K562 (cell line): ENCODE data around the gene SLC38A7. TPM values are rescaled to one million over a fixed set of nuclear protein-coding genes. Genes with fewer than 3 reads are reported as not detected.

Experiments
- ATAC-seq: fragments of 200-7000 bp; cut with Tn5 transposase; 3 replicates; pipeline ENCODE4 v1.9.1; 2020; ENCODE audit warnings: moderate library complexity
- BruUV-seq: library from RNA; stranded (reverse); fragments of 400-500 nt; replicated peaks from 2 replicates; lab custom pipeline; 2021; lab: Mats Ljungman, UMichigan
- CTCF ChIA-PET: fragments of 300-600 bp; formaldehyde crosslinking; extraction: SDS; loops from one replicate; lab custom pipeline; 2021; ENCODE audit warnings: low intra/inter-chr PET ratio; lab: Yijun Ruan, JAX
- POLR2A ChIA-PET: fragments of 300-600, 350-650 bp; sonication (Branson Sonifier 250); formaldehyde crosslinking; extraction: SDS; loops from one replicate; lab custom pipeline; 2021; ENCODE audit warnings: antibody characterized with exemption, inconsistent platforms; lab: Yijun Ruan, JAX
- DNase-seq, 4 experiments: peaks; one replicate each; pipeline versions ENCODE4 v3.0.0 to v3.0.0-alpha.2; 2011 to 2018; ENCODE audit warnings: low spot score in 3 of 4, mixed read lengths in 3 of 4; ENCODE audit errors: extremely low read depth in 1 of 4
- FAIRE-seq: peaks from 2 replicates; lab custom pipeline; 2011; peaks lifted over from hg19 to GRCh38; lab: Jason Lieb, UNC
- H2AFZ ChIP-seq: 2 replicates; pipeline ENCODE4 v1.6.0; 2011; ENCODE audit warnings: low read depth, low read length, control low read depth, inconsistent platforms
- H3K27ac ChIP-seq: fragments of 200-600 bp; 3 replicates; pipeline ENCODE4 v1.8.0; 2011; ENCODE audit warnings: low read depth, mild to moderate bottlenecking, control low read depth, inconsistent platforms, low read length, moderate library complexity, mixed read lengths; ENCODE audit errors: extremely low read depth
- H3K27me3 ChIP-seq, 2 experiments: fragments of 300-600 bp in 1 of 2; 2 replicates in 1 of 2; 3 replicates in 1 of 2; pipeline versions ENCODE4 v1.6.0 to v1.8.0; 2011; ENCODE audit warnings: inconsistent platforms in 2 of 2, low read length in 2 of 2, mild to moderate bottlenecking in 1 of 2, mixed read lengths in 1 of 2, moderate library complexity in 1 of 2; ENCODE audit not compliant: control insufficient read depth in 2 of 2, insufficient read depth in 2 of 2
- H3K36me3 ChIP-seq: fragments of 300-600 bp; 3 replicates; pipeline ENCODE4 v1.8.0; 2011; ENCODE audit warnings: mild to moderate bottlenecking, low read length, inconsistent platforms; ENCODE audit not compliant: control insufficient read depth, insufficient read depth
- H3K4me1 ChIP-seq, 2 experiments: fragments of 200-600 bp in 1 of 2; replicated peaks in 1 of 2; 2 replicates in 1 of 2; 3 replicates in 1 of 2; pipeline versions ENCODE4 v1.5.1 to v1.8.0; 2011; ENCODE audit warnings: inconsistent platforms in 2 of 2, low read length in 2 of 2, mild to moderate bottlenecking in 1 of 2, mixed read lengths in 1 of 2, moderate library complexity in 1 of 2; ENCODE audit not compliant: control insufficient read depth in 2 of 2, insufficient read depth in 2 of 2
- H3K4me2 ChIP-seq: 2 replicates; pipeline ENCODE4 v1.6.1; 2011; ENCODE audit warnings: low read length, control low read depth, inconsistent platforms, mixed read lengths; ENCODE audit not compliant: insufficient read depth
- H3K4me3 ChIP-seq: fragments of 200-600 bp; sonication (generic), shearing (Covaris generic); 2 replicates; pipeline ENCODE4 v1.5.1; 2016; ENCODE audit warnings: control low read depth, inconsistent platforms
- H3K79me2 ChIP-seq: fragments of 200-600 bp; 3 replicates; pipeline ENCODE4 v1.8.0; 2011; ENCODE audit warnings: low read length, inconsistent platforms; ENCODE audit not compliant: control insufficient read depth, insufficient read depth
- H3K9ac ChIP-seq, 2 experiments: 2 replicates each; pipeline versions ENCODE4 v1.6.0 to v1.6.1; 2011; ENCODE audit warnings: low read depth in 2 of 2, low read length in 2 of 2, control low read depth in 1 of 2, inconsistent platforms in 1 of 2, mild to moderate bottlenecking in 1 of 2, mixed read lengths in 1 of 2; ENCODE audit not compliant: insufficient read depth in 1 of 2
- H3K9me1 ChIP-seq: one replicate; pipeline ENCODE4 v1.6.0; 2011; ENCODE audit warnings: inconsistent platforms, mild to moderate bottlenecking, low read length, moderate library complexity; ENCODE audit not compliant: control insufficient read depth, insufficient read depth
- H3K9me3 ChIP-seq: replicated peaks from 2 replicates; pipeline ENCODE4 v1.5.1; 2011; ENCODE audit warnings: low read depth, low read length, inconsistent platforms; ENCODE audit not compliant: control insufficient read depth, insufficient read depth
- H4K20me1 ChIP-seq: replicated peaks from 2 replicates; pipeline ENCODE4 v1.6.1; 2011; ENCODE audit warnings: low read length, inconsistent platforms, mixed read lengths; ENCODE audit not compliant: control insufficient read depth, insufficient read depth
- CREBBP ChIP-seq: IDR thresholded peaks from one replicate; pipeline ENCODE4 v1.6.1; 2012; ENCODE audit warnings: low read depth, mild to moderate bottlenecking, control low read depth, inconsistent platforms, low read length
- HDAC1 ChIP-seq, 2 experiments: fragments of 450-650 bp; IDR thresholded peaks; 2 replicates each; pipeline ENCODE4 v1.6.1; 2016 to 2017; ENCODE audit warnings: inconsistent platforms in 1 of 2, mild to moderate bottlenecking in 1 of 2, moderate library complexity in 1 of 2
- KAT2B ChIP-seq: IDR thresholded peaks from one replicate; pipeline ENCODE4 v1.6.1; 2012; ENCODE audit warnings: low read depth, mild to moderate bottlenecking, control low read depth, inconsistent platforms, low read length, moderate library complexity
- KHSRP ChIP-seq: fragments of 450-650 bp; IDR thresholded peaks from 2 replicates; pipeline ENCODE4 v1.6.1; 2017
- KLF1 ChIP-seq: fragments of 450-650 bp; IDR thresholded peaks from 2 replicates; pipeline ENCODE4 v1.6.1; 2016; ENCODE audit warnings: missing genetic modification characterization, missing compliant biosample characterization
- POLR2G ChIP-seq: fragments of 200-400 bp; formaldehyde crosslinking; IDR thresholded peaks from 2 replicates; pipeline ENCODE4 v1.6.1; 2017; ENCODE audit warnings: low read depth, mild to moderate bottlenecking, antibody characterized with exemption, low read length, moderate library complexity
- THRAP3 ChIP-seq: fragments of 450-650 bp; IDR thresholded peaks from 2 replicates; pipeline ENCODE4 v1.6.1; 2016; ENCODE audit warnings: mild to moderate bottlenecking, inconsistent platforms, borderline replicate concordance
- VEZF1 ChIP-seq: fragments of 200-800 bp; sonication (Bioruptor generic); IDR thresholded peaks from 2 replicates; pipeline ENCODE4 v1.6.1; 2017; ENCODE audit warnings: missing genetic modification characterization, missing compliant biosample characterization
- ZNF79 ChIP-seq: fragments of 250-450 bp; sonication (Bioruptor Pico); IDR thresholded peaks from 2 replicates; pipeline ENCODE4 v1.4.0; 2020; ENCODE audit warnings: low read depth, mild to moderate bottlenecking, moderate library complexity
- WGBS: fragments of 100-300 bp; shearing (Covaris generic); methylation state at CpG from one replicate; pipeline ENCODE4 v1.1.6; 2016; ENCODE audit warnings: low coverage, mixed read lengths; ENCODE audit not compliant: insufficient coverage; ENCODE audit errors: missing lambda C conversion rate; 5-methylcytosine and 5-hydroxymethylcytosine counted together
- in situ Hi-C: fragments of 300-500 bp; cut with MboI; formaldehyde crosslinking; loops from 4 replicates; pipeline ENCODE4 v1.15.0; 2018; ENCODE audit warnings: inconsistent platforms, mixed read lengths
- intact Hi-C: fragments of 100-400 bp; cut with micrococcal nuclease; formaldehyde crosslinking; loops from 2 replicates; pipeline ENCODE4 v1.14.2; 2022
- polyA plus RNA-seq, 8 experiments: library from polyadenylated mRNA; depleted of rRNA in 4 of 8; stranded (reverse) in 5 of 8; unstranded in 3 of 8; fragments of >200 nt; fragmentation: Nextera tagmentation in 2 of 8; fragmentation: Illumina TruSeq in 1 of 8; extraction: Ambion mirVana in 2 of 8; extraction: Trizol in 1 of 8; gene quantifications; 2 replicates each; pipeline versions ENCODE4 v1.2.1 to v1.2.3, GENCODE V29; 2011 to 2014; ENCODE audit warnings: inconsistent platforms in 1 of 8, missing spikeins in 1 of 8
- total RNA-seq, 7 experiments: library from RNA; depleted of rRNA in 6 of 7; stranded (reverse); fragments of >200 nt in 6 of 7; fragmentation: Illumina TruSeq in 2 of 7; extraction: Trizol in 2 of 7; gene quantifications; 2 replicates each; pipeline versions ENCODE4 v1.2.1 to v1.2.3, GENCODE V29; 2011 to 2021; ENCODE audit warnings: low replicate concordance in 1 of 7

The SLC38A7 gene
- total and polyA plus RNA-seq, 9 of the 15 experiments (the other 6 are each of a cell fraction or from before 2014, with no cell fraction given): 2.7 to 12.2 (median 6.5) TPM

DNA sequence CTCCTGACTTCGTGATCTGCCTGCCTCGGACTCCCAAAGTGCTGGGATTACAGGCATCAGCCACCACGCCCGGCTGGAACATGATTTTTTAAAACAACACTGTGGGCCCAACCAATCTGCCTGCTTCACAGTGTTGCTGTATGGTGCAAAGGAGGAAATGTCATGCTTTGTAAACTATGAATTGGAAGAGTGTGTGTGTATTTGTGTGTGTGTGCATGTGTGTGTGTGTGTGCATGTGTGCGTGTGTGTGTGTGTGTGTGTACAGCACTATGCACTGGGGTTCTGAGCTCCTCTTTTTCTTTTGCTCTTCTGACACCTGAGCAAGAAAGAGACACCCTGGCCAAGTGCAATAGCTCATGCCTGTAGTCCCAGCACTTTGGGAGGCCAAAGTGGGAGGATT is 40.5 kb downstream of the SLC38A7 start:
- no peak overlapping the region for H3K27ac ChIP-seq
- no peak overlapping the region for H3K4me2 ChIP-seq
- ChIA-PET CTCF (no interaction called here), POLR2A (no interaction called here)
- H3K9me1 ChIP-seq: no peaks in the 10 kb centered on the region
- no peak overlapping the region for H2AFZ ChIP-seq
- ATAC-seq: no peak
- TF ChIP-seq HDAC1 (IDR thresholded peaks at IDR 0.05) (no peak), THRAP3 (no peak), KAT2B (no peak), CREBBP (no peak), ZNF79 (CRISPR knock-in tag) (no peak), KLF1 (no peak), VEZF1 (no peak), POLR2G (no peak), KHSRP (no peak)
- in situ Hi-C loops: loop anchor here (10.0 kb wide), 1 partner anchor 299 kb away; no protein-coding TSS in a partner anchor
- H3K9ac ChIP-seq: no peak overlapping the region
- FAIRE-seq: no peak
- H3K4me1 ChIP-seq: no peaks in the 10 kb centered on the region; a peak in 1 of 5 replicates
- H3K79me2 ChIP-seq: no peaks in the 10 kb centered on the region
- intact Hi-C loops: no loop called here
- no peaks in the 10 kb centered on the region for H3K9me3 ChIP-seq
- no peaks in the 10 kb centered on the region for H4K20me1 ChIP-seq
- no TSS peak for BruUV-seq
- no peak overlapping the region for H3K4me3 ChIP-seq
- no peaks in the 10 kb centered on the region; a peak in 1 of 5 replicates for H3K27me3 ChIP-seq
- 17% methylated on average over 5 of the region's 5 CpGs for WGBS
- no peak for DNase-seq
- no peaks in the 10 kb centered on the region for H3K36me3 ChIP-seq
